ENCODE measurements around the gene RREB1.

DNA sequence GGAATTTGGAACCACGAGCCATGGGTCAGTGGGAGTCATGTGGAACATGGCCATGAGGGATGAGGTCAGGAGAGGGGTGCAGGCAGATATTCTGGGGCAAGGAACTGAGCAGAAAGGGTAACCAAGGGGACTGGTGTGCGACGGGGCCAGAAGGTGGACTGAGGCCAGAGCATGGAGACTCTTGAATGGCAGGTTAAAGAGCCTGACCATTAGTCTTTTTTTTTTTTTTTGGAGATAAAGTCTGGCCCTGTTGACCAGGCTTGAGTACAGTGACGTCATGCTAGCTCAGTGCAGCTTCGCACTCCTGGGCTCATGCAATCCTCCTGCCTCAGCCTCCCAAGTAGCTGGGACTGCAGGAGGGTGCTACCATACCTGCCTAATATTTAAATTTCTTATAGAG is 64.0 kb downstream of the RREB1 start:
- TF ChIP-seq, protein P1, sequence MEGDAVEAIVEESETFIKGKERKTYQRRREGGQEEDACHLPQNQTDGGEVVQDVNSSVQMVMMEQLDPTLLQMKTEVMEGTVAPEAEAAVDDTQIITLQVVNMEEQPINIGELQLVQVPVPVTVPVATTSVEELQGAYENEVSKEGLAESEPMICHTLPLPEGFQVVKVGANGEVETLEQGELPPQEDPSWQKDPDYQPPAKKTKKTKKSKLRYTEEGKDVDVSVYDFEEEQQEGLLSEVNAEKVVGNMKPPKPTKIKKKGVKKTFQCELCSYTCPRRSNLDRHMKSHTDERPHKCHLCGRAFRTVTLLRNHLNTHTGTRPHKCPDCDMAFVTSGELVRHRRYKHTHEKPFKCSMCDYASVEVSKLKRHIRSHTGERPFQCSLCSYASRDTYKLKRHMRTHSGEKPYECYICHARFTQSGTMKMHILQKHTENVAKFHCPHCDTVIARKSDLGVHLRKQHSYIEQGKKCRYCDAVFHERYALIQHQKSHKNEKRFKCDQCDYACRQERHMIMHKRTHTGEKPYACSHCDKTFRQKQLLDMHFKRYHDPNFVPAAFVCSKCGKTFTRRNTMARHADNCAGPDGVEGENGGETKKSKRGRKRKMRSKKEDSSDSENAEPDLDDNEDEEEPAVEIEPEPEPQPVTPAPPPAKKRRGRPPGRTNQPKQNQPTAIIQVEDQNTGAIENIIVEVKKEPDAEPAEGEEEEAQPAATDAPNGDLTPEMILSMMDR (IDR thresholded peaks at IDR 0.05; ENCODE audit: low read depth, low read length, poor library complexity, severe bottlenecking), result no peak
- TF ChIP-seq EZH2phosphoT487 (IDR thresholded peaks at IDR 0.05; ENCODE audit: borderline replicate concordance, low read length), result no peak
